ENCODE results near the gene DUSP22. TPM values are rescaled to one million over a fixed set of nuclear protein-coding genes. Genes with fewer than 3 reads are reported as not detected.

DUSP22 gene
- total RNA-seq, 2 donors from 2014 or later = 33.5 to 35.4 TPM

GRCh38 chr6:337805-338368 is 45.6 kb downstream of the DUSP22 start:
- WGBS, 2 experiments (ENCODE audit: insufficient coverage in 1 of 2, insufficient read length in 1 of 2) = 80 to 82% methylated on average over 10 of the region's 10 CpGs
- Mint-ChIP-seq H3K27me3 (ENCODE audit: insufficient read depth) (no peaks in the 10 kb centered on the region), H3K4me3 (no peak overlapping the region), H3K27ac (no peak overlapping the region), H3K36me3 (ENCODE audit: low read depth) (peaks cover 3% of the 10 kb centered on the region), H3K9me3 (peaks cover 67% of the 10 kb centered on the region), H3K4me1 (no peaks in the 10 kb centered on the region)
- DNase-seq = no peak
- H3K9me3 ChIP-seq (ENCODE audit: control insufficient read depth, low read length) = no peaks in the 10 kb centered on the region
- no peak overlapping the region for H3K9ac ChIP-seq (ENCODE audit: extremely low read depth, low read length, poor library complexity, severe bottlenecking)
- H3K27ac ChIP-seq (ENCODE audit: low read depth, low read length) = no peak overlapping the region
- no peaks in the 10 kb centered on the region for H3K27me3 ChIP-seq (ENCODE audit: control insufficient read depth, insufficient read depth, low read length, poor library complexity, severe bottlenecking)
- no peaks in the 10 kb centered on the region for H3K4me1 ChIP-seq (ENCODE audit: control insufficient read depth, insufficient read depth, low read length)
- no peak overlapping the region for H3K4me3 ChIP-seq (ENCODE audit: low read length)
- no peak for TF ChIP-seq CTCF (conservative IDR thresholded peaks at IDR 0.05)
- H3K36me3 ChIP-seq (ENCODE audit: control insufficient read depth, insufficient read depth, low read length) = no peaks in the 10 kb centered on the region

DNA sequence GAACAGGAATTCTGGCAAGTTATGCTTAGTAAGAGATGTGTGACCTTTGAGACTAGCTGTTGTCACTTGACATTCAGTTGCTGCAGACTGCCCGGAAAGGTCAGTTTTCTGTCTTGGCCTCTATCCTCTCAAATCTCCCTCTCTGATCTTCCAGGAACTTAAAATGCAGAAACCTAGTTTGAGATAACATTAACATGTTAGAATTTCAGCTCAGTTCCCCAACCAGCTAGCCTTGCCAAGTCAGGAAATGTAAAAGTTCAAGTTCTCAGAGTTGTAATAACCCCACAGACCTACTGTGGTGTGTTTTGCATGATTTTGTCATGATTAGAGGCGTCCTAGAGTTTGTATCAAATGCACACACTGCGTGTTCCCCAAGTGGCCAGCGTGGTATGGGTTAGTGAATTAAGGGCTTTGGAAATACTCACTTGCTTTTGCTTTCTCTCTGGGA is 46.6 kb downstream of the DUSP22 start:
- DNase-seq = no peak
- WGBS, 2 experiments (ENCODE audit: insufficient coverage in 1 of 2, insufficient read length in 1 of 2) = 71 to 77% methylated on average over 2 to 4 of the region's 4 CpGs
- no peaks in the 10 kb centered on the region for H3K27me3 ChIP-seq (ENCODE audit: control insufficient read depth, insufficient read depth, low read length, poor library complexity, severe bottlenecking)
- no peaks in the 10 kb centered on the region for H3K4me1 ChIP-seq (ENCODE audit: control insufficient read depth, insufficient read depth, low read length)
- Mint-ChIP-seq H3K36me3 (ENCODE audit: low read depth) (peaks cover 3% of the 10 kb centered on the region), H3K27me3 (ENCODE audit: insufficient read depth) (no peaks in the 10 kb centered on the region), H3K9me3 (peaks cover 76% of the 10 kb centered on the region), H3K4me3 (no peak overlapping the region), H3K4me1 (no peaks in the 10 kb centered on the region), H3K27ac (no peak overlapping the region)
- H3K9ac ChIP-seq (ENCODE audit: extremely low read depth, low read length, poor library complexity, severe bottlenecking) = no peak overlapping the region
- no peak overlapping the region for H3K4me3 ChIP-seq (ENCODE audit: low read length)
- no peaks in the 10 kb centered on the region for H3K36me3 ChIP-seq (ENCODE audit: control insufficient read depth, insufficient read depth, low read length)
- no peak overlapping the region for H3K27ac ChIP-seq (ENCODE audit: low read depth, low read length)
- H3K9me3 ChIP-seq (ENCODE audit: control insufficient read depth, low read length) = no peaks in the 10 kb centered on the region
- TF ChIP-seq CTCF (conservative IDR thresholded peaks at IDR 0.05) = no peak

- Histone ChIP-seq H3K27ac (ENCODE audit: low read depth, low read length) (no peak overlapping the region), H3K27me3 (ENCODE audit: control insufficient read depth, insufficient read depth, low read length, poor library complexity, severe bottlenecking) (no peaks in the 10 kb centered on the region), H3K36me3 (ENCODE audit: control insufficient read depth, insufficient read depth, low read length) (no peaks in the 10 kb centered on the region), H3K9ac (ENCODE audit: extremely low read depth, low read length, poor library complexity, severe bottlenecking) (no peak overlapping the region), H3K4me1 (ENCODE audit: control insufficient read depth, insufficient read depth, low read length) (no peaks in the 10 kb centered on the region), H3K4me3 (ENCODE audit: low read length) (no peak overlapping the region), H3K9me3 (ENCODE audit: control insufficient read depth, low read length) (no peaks in the 10 kb centered on the region)
- no peak for DNase-seq
- Mint-ChIP-seq H3K27me3 (ENCODE audit: insufficient read depth) (no peaks in the 10 kb centered on the region), H3K27ac (no peak overlapping the region), H3K4me3 (no peak overlapping the region), H3K4me1 (no peaks in the 10 kb centered on the region), H3K36me3 (ENCODE audit: low read depth) (peaks cover 5% of the 10 kb centered on the region), H3K9me3 (peaks cover 79% of the 10 kb centered on the region)
- 76 to 80% methylated on average over 4 to 5 of the region's 5 CpGs for WGBS, 2 experiments (ENCODE audit: insufficient coverage in 1 of 2, insufficient read length in 1 of 2)
- no peak for TF ChIP-seq CTCF (conservative IDR thresholded peaks at IDR 0.05)
These were observed 47.2 kb downstream of the DUSP22 start for GRCh38 chr6:339480-339879.
